ENCODE measurements around the gene TOPBP1. TPM values are rescaled to one million over a fixed set of nuclear protein-coding genes. Genes with fewer than 3 reads are reported as not detected.

Gene TOPBP1
- total and polyA plus RNA-seq, 2 experiments from 2014 or later, result 15.8 to 42.2 TPM

- no peak for TF ChIP-seq JUNB (IDR thresholded peaks at IDR 0.05; ENCODE audit: unreplicated experiment)
- TF ChIP-seq ETS1 (IDR thresholded peaks at IDR 0.05), result no peak
- no peak for TF ChIP-seq CREB1 (CRISPR knock-in tag; IDR thresholded peaks at IDR 0.05; ENCODE audit: low read depth)
- no peak for TF ChIP-seq CTCF (conservative IDR thresholded peaks at IDR 0.05; ENCODE audit: low read depth in 2 of 2)
- no peak for TF ChIP-seq NANOG (IDR thresholded peaks at IDR 0.05; ENCODE audit: borderline replicate concordance)
These were observed 12.0 kb upstream of the TOPBP1 start (continued) for GRCh38 chr3:133673746-133674145.

- H3K4me3 ChIP-seq, result no peak overlapping the region
- H3K4me2 ChIP-seq, result no peak overlapping the region
- H3K9me2 ChIP-seq (ENCODE audit: insufficient read depth), result no peaks in the 10 kb centered on the region
- Mint-ChIP-seq H3K9me3 (no peaks in the 10 kb centered on the region), H3K4me3 (no peak overlapping the region), H3K4me1 (peaks cover 13% of the 10 kb centered on the region), H3K27me3 (ENCODE audit: insufficient read depth, low read depth, poor library complexity) (peaks cover 22% of the 10 kb centered on the region), H3K27ac (no peak overlapping the region), H3K36me3 (ENCODE audit: low read depth) (no peaks in the 10 kb centered on the region)
- H3F3A ChIP-seq (replicated peaks; ENCODE audit: low read depth), result no peaks in the 10 kb centered on the region
- H3K4me1 ChIP-seq (ENCODE audit: insufficient read depth), result peaks cover 10% of the 10 kb centered on the region
- ATAC-seq (no peak), DNase-seq (ENCODE audit: low spot score) (no peak)
- H3K27me3 ChIP-seq (ENCODE audit: insufficient read depth), result peaks cover 46% of the 10 kb centered on the region
- no peaks in the 10 kb centered on the region for H4K20me1 ChIP-seq (replicated peaks; ENCODE audit: insufficient read depth)
- no peak overlapping the region for H2AFZ ChIP-seq
- no peak overlapping the region for H3K27ac ChIP-seq (ENCODE audit: low read depth)
- H3K36me3 ChIP-seq (ENCODE audit: insufficient read depth), result no peaks in the 10 kb centered on the region
- H3K79me2 ChIP-seq (replicated peaks; ENCODE audit: insufficient read depth), result no peaks in the 10 kb centered on the region
- TF ChIP-seq REST (IDR thresholded peaks at IDR 0.05; ENCODE audit: unreplicated experiment), result no peak
- no peak for TF ChIP-seq NANOG (IDR thresholded peaks at IDR 0.05; ENCODE audit: borderline replicate concordance)
- no peak for TF ChIP-seq ZNF462 (CRISPR knock-in tag; IDR thresholded peaks at IDR 0.05)
- TF ChIP-seq CTCF (conservative IDR thresholded peaks at IDR 0.05; ENCODE audit: low read depth in 2 of 2), result no peak
- TF ChIP-seq JUNB (IDR thresholded peaks at IDR 0.05; ENCODE audit: unreplicated experiment), result no peak
- no peak for TF ChIP-seq STAT1 (IDR thresholded peaks at IDR 0.05; ENCODE audit: unreplicated experiment)
- TF ChIP-seq ETS1 (IDR thresholded peaks at IDR 0.05), result no peak
These were observed 10.7 kb upstream of the TOPBP1 start for GRCh38 chr3:133672461-133672860.
